ENCODE data around the gene GLIPR2. TPM values are rescaled to one million over a fixed set of nuclear protein-coding genes. Genes with fewer than 3 reads are reported as not detected.
A peak's percentile ranks its signal among the peaks of the same experiment; 100 is the strongest.
"Not testable (repeated sequence)": the region's sequence is repeated elsewhere in the genome, so short reads cannot be mapped to it uniquely, and the experiment has no call there.

GLIPR2 gene
- total RNA-seq, 2 donors from 2014 or later: 11.0 to 27.1 TPM

DNA sequence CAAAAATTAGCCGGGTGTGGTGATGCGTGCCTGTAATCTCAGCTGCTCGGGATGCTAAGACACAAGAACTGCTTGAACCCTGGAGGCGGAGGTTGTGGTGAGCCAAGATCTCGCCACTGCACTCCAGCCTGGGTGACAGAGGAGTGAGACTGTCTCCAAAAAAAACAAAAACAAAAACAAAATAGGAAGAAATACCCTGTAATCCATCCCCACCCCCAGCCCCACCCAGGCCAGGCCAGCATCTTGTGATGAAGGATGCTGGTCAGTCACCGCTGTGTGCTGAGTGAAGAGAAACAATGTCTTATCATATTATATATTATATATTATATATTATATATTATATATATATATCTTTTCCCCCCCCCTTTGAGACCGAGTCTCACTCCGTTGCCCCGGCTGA is 17.2 kb downstream of the GLIPR2 start:
- Mint-ChIP-seq H3K9me3 (no peaks in the 10 kb centered on the region), H3K4me1 (ENCODE audit: low read depth in 2 of 2) (peaks cover 35 to 39% of the 10 kb centered on the region in 2 donors), H3K36me3 (peaks cover 6% of the 10 kb centered on the region), H3K27ac (peak overlapping the region; percentile 59 to 72), H3K27me3 (no peaks in the 10 kb centered on the region), H3K4me3 (peak overlapping the region; percentile 67)
- no peak for DNase-seq (ENCODE audit: low spot score)
- no peak for ATAC-seq

DNA sequence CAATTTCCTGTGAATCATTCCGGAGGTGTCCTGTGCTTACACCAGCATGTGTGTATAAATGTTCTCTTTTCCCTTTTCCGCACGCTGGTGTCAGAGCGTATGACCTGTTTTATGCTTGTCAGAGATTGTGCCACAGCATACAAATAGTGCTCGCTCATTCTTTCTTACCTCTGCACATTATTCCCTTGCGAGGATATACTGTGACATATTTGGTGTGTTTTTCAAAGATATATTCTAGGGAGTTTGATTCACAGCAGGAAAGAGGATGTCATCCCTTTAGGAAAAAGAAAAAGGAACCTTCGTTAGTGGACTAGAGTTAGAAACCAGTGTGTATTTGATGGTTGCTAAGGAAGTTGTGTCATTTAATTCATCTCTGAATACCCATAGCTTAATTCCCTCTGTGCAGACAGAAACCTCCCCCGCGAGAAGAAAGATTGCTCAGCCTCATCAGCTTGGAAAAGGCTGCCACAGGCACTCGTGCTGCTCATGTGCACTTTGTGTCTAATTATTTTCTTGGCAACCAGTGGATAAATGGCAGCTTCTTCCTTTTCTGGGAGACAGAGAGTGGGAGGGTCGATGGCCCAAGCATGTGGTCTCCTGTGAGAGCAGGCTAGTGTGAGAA is 17.9 kb downstream of the GLIPR2 start:
- Mint-ChIP-seq H3K4me1 (ENCODE audit: low read depth in 2 of 2) (peaks cover 37 to 46% of the 10 kb centered on the region in 2 donors), H3K27me3 (no peaks in the 10 kb centered on the region), H3K4me3 (peak overlapping the region; percentile 11), H3K36me3 (peaks cover 6% of the 10 kb centered on the region), H3K9me3 (no peaks in the 10 kb centered on the region), H3K27ac (peak overlapping the region; percentile 43)
- no peak for ATAC-seq
- no peak for DNase-seq (ENCODE audit: low spot score)

DNA sequence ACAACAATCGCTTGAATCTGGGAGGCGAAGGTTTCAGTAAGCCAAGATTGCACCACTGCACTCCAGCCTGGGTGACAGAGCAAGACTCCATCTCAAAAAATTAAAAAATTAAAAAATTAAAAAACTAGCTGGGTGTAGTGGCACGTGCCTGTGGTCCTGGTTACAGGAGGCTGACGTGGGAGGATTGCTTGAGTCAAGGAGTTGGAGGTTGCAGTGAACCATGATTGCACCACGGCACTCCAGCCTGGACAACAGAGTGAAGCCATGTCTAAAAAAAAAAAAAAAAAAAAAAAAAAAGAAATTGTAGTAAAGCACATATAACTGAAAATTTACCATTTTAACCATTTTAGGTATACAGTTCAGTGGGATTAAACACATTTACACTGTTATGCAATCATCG is 19.6 kb downstream of the GLIPR2 start:
- peaks cover 6% of the 10 kb centered on the region for H3K36me3 Mint-ChIP-seq
- DNase-seq (ENCODE audit: low spot score) (no peak), ATAC-seq (no peak)
- H3K27ac Mint-ChIP-seq: no peak overlapping the region
- H3K27me3 Mint-ChIP-seq: no peaks in the 10 kb centered on the region
- H3K4me1 Mint-ChIP-seq (ENCODE audit: low read depth in 2 of 2): peaks cover 31 to 37% of the 10 kb centered on the region in 2 donors
- no peak overlapping the region for H3K4me3 Mint-ChIP-seq
- no peaks in the 10 kb centered on the region for H3K9me3 Mint-ChIP-seq

DNA sequence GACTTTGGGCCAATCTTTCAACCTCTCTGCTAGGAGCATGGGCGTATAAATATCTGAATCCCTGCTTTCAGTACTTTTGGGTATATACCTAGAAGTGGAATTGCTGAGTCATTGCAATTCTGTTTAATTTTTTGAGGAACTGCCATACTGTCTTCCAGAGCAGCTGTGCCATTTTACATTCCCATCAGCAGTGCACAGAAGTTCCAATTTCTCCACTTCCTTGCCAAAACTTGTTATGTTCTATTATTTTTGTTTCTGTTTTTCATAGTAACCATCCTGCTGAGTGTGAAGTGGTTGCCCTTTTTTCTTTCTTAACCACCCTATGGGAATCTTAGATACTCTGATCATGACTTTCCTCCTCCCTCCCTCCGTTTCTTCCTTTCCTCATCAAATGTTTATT is 21.6 kb downstream of the GLIPR2 start:
- DNase-seq (ENCODE audit: low spot score): no peak
- H3K4me1 Mint-ChIP-seq (ENCODE audit: low read depth in 2 of 2): peaks cover 20 to 27% of the 10 kb centered on the region in 2 donors
- peak overlapping the region in 1 of 2 donors; percentile 28 for H3K27ac Mint-ChIP-seq
- H3K36me3 Mint-ChIP-seq: peaks cover 6% of the 10 kb centered on the region
- H3K27me3 Mint-ChIP-seq: no peaks in the 10 kb centered on the region
- H3K9me3 Mint-ChIP-seq: no peaks in the 10 kb centered on the region
- no peak for ATAC-seq
- H3K4me3 Mint-ChIP-seq: no peak overlapping the region

DNA sequence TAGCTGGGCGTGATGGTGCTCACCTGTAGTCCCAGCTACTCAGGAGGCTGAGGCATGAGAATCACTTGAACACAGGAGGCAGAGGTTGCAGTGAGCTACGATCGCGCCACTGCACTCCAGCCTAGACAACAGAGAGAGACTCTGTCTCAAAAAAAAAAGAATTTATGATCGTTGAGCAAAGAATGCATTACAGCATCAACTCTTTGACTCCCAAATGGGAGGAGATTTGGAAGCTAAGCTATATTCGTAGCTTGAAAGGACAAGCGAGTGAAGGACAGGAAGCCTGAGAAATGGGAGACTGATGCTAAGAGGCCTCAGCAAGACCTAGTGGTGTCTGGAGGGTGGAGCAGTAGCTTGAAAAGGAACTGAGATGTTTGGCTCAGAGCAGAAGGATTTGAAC is 22.4 kb downstream of the GLIPR2 start:
- no peak overlapping the region for H3K4me3 Mint-ChIP-seq
- H3K4me1 Mint-ChIP-seq (ENCODE audit: low read depth in 2 of 2): peaks cover 15 to 22% of the 10 kb centered on the region in 2 donors
- no peaks in the 10 kb centered on the region for H3K9me3 Mint-ChIP-seq
- peak overlapping the region in 1 of 2 donors; percentile 28 for H3K27ac Mint-ChIP-seq
- ATAC-seq (no peak), DNase-seq (ENCODE audit: low spot score) (no peak)
- H3K27me3 Mint-ChIP-seq: no peaks in the 10 kb centered on the region
- peaks cover 6% of the 10 kb centered on the region for H3K36me3 Mint-ChIP-seq

DNA sequence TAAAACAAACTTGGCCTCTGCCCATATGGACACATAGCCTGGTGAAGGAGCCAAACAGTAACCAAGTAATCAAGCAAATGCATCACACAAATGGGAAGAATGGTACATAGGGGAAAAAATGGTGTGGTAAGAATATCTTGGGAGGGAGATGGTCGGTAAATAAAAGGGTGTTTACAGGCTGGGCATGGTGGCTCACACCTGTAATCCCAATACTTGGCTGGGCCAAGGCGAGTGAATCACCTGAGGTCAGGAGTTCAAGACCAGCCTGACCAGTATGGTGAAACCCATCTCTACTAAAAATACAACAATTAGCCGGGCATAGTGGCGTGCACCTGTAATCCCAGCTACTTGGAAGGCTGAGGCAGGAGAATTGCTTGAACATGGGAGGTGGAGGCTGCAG is 23.0 kb downstream of the GLIPR2 start:
- H3K27me3 Mint-ChIP-seq; ATAC-seq; DNase-seq (ENCODE audit: low spot score); H3K27ac Mint-ChIP-seq; H3K4me3 Mint-ChIP-seq; H3K9me3 Mint-ChIP-seq; H3K36me3 Mint-ChIP-seq: not testable (repeated sequence)
- H3K4me1 Mint-ChIP-seq (ENCODE audit: low read depth in 2 of 2): peaks cover 11 to 16% of the 10 kb centered on the region in 2 donors

DNA sequence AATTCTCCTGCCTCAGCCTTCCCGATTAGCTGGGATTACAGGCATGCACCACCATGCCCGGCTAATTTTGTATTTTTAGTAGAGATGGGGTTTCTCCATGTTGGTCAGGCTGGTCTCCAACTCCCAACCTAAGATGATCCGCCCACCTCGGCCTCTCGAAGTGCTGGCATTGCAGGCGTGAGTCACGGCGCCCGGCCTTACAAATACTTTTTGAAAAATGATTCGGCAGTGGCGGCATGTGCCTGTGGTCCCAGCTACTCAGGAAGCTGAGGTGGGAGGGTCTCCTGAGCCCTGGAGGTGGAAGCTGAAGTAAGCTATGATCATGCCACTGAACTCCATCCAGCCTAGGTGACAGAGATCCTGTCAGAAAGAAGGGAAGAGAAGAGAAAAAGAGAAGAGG is 23.6 kb downstream of the GLIPR2 start:
- H3K36me3 Mint-ChIP-seq; DNase-seq (ENCODE audit: low spot score); H3K9me3 Mint-ChIP-seq; H3K27ac Mint-ChIP-seq; H3K4me3 Mint-ChIP-seq; ATAC-seq; H3K27me3 Mint-ChIP-seq: not testable (repeated sequence)
- H3K4me1 Mint-ChIP-seq (ENCODE audit: low read depth in 2 of 2): peaks cover 11 to 13% of the 10 kb centered on the region in 2 donors

DNA sequence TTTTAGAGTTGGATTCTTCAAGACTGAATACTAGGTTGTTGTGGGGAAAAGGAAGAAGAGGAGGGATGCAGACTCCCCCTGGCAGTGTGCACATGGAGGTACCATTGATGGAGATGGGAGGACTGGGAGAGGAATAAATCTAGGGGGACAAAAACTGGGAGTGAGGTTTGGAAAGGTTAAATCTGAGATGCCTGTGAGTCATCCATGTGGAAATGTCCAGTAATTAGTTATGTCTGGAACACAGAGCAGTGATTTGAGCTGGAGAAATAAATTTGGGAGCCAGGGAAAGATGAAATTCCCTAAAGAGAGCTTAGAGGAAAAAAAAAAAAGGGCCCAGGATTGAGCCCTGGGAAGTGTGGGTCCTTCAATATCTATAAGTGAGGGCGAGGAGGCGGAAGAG is 24.7 kb downstream of the GLIPR2 start:
- peak overlapping the region in 1 of 2 donors; percentile 2 for H3K27ac Mint-ChIP-seq
- no peaks in the 10 kb centered on the region for H3K27me3 Mint-ChIP-seq
- no peak overlapping the region for H3K4me3 Mint-ChIP-seq
- no peak for DNase-seq (ENCODE audit: low spot score)
- H3K4me1 Mint-ChIP-seq (ENCODE audit: low read depth in 2 of 2): peaks cover 11 to 13% of the 10 kb centered on the region in 2 donors
- ATAC-seq: no peak
- H3K9me3 Mint-ChIP-seq: no peaks in the 10 kb centered on the region
- H3K36me3 Mint-ChIP-seq: no peaks in the 10 kb centered on the region

DNA sequence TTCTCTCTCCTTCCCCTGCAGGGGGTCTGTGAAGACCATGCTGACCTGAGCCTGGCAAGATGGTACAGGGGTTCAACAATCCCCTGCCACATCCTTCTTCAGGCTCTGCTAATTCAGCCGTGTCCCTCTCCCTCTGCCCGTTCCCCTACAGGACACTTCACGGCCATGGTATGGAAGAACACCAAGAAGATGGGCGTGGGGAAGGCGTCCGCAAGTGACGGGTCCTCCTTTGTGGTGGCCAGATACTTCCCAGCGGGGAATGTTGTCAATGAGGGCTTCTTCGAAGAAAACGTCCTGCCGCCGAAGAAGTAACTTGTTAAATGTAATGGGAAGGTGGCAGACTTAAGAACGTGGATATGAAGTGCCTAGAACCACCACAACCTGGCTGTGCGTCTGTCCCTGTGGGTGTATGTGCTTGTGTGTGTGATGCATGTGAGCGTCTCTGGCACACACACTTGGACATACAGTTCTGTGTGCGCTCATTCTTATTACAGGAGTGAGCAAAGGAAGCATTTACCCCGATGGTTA is 25.7 kb downstream of the GLIPR2 start:
- Mint-ChIP-seq H3K9me3 (no peaks in the 10 kb centered on the region), H3K27ac (no peak overlapping the region), H3K4me1 (ENCODE audit: low read depth in 2 of 2) (peaks cover 13 to 15% of the 10 kb centered on the region in 2 donors), H3K27me3 (no peaks in the 10 kb centered on the region), H3K4me3 (no peak overlapping the region), H3K36me3 (no peaks in the 10 kb centered on the region)
- ATAC-seq: no peak
- no peak for DNase-seq (ENCODE audit: low spot score)

DNA sequence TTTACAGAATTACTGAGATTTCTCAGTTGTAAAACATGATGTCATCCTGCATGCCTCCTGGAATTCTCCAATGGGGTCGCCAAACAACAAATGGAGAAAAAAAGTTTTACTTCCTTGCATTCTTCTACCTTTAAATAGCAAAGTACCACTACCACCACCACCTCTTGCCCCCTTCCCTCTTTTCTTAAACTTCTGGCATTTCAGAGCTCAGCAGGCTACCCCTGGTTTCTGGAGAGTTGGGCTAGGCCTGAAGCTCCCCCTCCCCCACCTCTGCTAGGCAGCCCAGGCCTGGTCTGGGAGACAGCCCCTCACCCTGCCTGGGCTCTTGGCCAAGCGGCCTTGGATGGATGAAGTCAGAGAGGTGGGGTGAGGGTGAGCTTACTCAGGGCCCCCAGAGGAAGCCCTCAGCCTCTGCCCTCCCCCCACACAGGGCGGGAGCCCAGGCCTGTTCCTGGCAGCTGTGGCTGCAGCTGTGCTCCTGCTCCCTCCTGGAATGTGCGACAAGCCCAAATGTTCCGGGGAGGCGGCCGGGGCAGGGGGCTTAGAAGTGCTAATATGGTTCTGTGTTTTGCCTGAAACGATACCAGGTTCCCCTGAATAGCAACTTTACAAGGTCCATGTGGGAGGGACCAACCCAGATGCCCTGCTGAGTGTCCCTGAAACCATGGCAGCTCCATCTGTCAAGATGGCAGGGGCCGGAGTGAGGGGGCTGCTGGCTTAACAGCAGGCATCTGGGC is 26.7 kb downstream of the GLIPR2 start:
- H3K27ac Mint-ChIP-seq: no peak overlapping the region
- H3K9me3 Mint-ChIP-seq: no peaks in the 10 kb centered on the region
- ATAC-seq: no peak
- H3K27me3 Mint-ChIP-seq: no peaks in the 10 kb centered on the region
- H3K4me1 Mint-ChIP-seq (ENCODE audit: low read depth in 2 of 2): peaks cover 13 to 15% of the 10 kb centered on the region in 2 donors
- H3K36me3 Mint-ChIP-seq: no peaks in the 10 kb centered on the region
- H3K4me3 Mint-ChIP-seq: no peak overlapping the region
- no peak for DNase-seq (ENCODE audit: low spot score)

DNA sequence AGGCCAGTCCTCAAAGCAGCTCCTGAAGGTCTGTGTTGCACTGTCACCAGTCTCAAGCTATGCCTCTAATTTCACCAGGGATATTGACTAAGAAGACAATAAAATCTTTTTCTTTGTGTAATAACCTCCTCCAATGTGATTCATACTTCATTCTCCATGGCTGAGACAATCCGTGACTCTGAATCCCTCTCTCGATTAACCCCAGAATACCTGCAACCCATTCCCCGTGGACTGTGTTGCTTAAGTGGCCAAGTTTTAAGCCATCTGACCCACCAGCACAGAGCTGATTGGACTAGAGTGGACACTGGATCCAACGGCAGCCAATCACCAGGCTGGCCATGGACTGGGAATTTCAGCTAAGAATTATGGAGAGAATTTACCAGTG is 27.2 kb downstream of the GLIPR2 start:
- H3K4me3 Mint-ChIP-seq: no peak overlapping the region
- no peaks in the 10 kb centered on the region for H3K36me3 Mint-ChIP-seq
- H3K27me3 Mint-ChIP-seq: no peaks in the 10 kb centered on the region
- H3K27ac Mint-ChIP-seq: no peak overlapping the region
- peaks cover 12 to 13% of the 10 kb centered on the region in 2 donors for H3K4me1 Mint-ChIP-seq (ENCODE audit: low read depth in 2 of 2)
- no peaks in the 10 kb centered on the region for H3K9me3 Mint-ChIP-seq
- ATAC-seq (no peak), DNase-seq (ENCODE audit: low spot score) (no peak)

DNA sequence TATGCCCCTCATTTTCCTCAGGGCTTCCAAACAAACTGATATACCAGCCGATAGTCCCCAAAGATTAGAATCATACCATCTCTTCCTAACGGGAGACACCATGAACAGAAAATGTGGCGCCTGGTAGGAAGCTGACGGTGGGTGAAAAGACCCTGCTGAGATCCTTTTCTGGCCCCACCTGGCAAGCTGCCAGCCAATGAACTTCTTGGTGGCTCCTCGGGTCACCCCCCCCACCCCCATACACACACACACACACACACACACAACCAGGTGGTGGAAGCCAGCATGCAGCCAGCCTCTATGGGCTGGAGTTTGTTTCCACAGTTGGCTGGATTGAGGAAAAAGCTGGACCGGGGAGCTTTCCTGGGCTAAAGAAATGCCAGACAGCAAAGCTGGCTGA is 27.8 kb downstream of the GLIPR2 start:
- H3K27me3 Mint-ChIP-seq: no peaks in the 10 kb centered on the region
- DNase-seq (ENCODE audit: low spot score): no peak
- no peak overlapping the region for H3K4me3 Mint-ChIP-seq
- no peak overlapping the region for H3K27ac Mint-ChIP-seq
- ATAC-seq: no peak
- H3K4me1 Mint-ChIP-seq (ENCODE audit: low read depth in 2 of 2): peaks cover 7 to 10% of the 10 kb centered on the region in 2 donors
- no peaks in the 10 kb centered on the region for H3K9me3 Mint-ChIP-seq
- no peaks in the 10 kb centered on the region for H3K36me3 Mint-ChIP-seq

DNA sequence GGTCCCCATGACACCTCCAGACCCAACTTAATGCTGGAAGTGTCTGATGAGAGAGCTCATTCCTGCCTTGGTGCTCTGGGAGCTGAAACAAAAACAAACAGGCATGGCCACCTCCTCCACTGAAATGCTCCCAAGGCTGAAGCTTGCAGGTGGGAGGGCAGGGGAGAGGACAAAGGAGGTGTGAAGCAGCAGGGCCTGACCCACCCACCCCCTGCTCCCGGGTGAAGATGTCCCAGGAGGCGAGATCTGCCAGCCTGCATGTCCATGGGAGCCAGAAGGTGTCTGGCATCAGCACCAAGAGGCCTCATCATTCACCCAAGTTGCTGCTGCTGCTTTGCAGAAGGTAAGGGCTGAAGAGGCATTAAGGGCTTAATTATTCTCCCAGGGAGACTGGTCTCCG is 28.5 kb downstream of the GLIPR2 start:
- H3K4me3 Mint-ChIP-seq: peak overlapping the region; percentile 42
- no peak for ATAC-seq
- no peaks in the 10 kb centered on the region for H3K36me3 Mint-ChIP-seq
- peaks cover 0 to 4% of the 10 kb centered on the region in 2 donors for H3K27me3 Mint-ChIP-seq
- no peak overlapping the region for H3K27ac Mint-ChIP-seq
- H3K9me3 Mint-ChIP-seq: no peaks in the 10 kb centered on the region
- peaks cover 6 to 9% of the 10 kb centered on the region in 2 donors for H3K4me1 Mint-ChIP-seq (ENCODE audit: low read depth in 2 of 2)
- DNase-seq (ENCODE audit: low spot score): no peak

DNA sequence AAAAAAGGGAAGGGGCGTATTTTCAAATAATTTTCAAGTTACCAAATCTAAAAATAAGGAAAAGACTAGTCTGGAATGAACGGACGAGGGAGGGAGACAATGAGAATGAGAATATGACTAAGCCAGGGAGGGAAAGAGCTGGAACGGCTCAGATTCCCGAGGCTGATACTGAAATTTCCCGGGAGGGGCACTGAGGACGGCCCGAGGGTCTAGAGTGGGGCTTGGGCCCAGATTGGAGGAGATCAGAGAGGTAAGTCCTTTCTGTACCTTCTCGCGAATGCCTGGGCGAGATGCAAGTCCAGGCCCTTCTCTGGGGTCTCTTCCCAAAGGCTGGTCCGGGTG is 29.3 kb downstream of the GLIPR2 start:
- H3K27ac Mint-ChIP-seq: peak overlapping the region in 1 of 2 donors; percentile 33
- ATAC-seq (no peak), DNase-seq (ENCODE audit: low spot score) (no peak)
- H3K9me3 Mint-ChIP-seq: no peaks in the 10 kb centered on the region
- H3K36me3 Mint-ChIP-seq: no peaks in the 10 kb centered on the region
- peak overlapping the region; percentile 42 for H3K4me3 Mint-ChIP-seq
- peaks cover 5 to 6% of the 10 kb centered on the region in 2 donors for H3K4me1 Mint-ChIP-seq (ENCODE audit: low read depth in 2 of 2)
- peaks cover 0 to 4% of the 10 kb centered on the region in 2 donors for H3K27me3 Mint-ChIP-seq
